Large intestine (tissue), 3 donors: Measurements from ENCODE around the gene DMBT1. TPM values are rescaled to one million over a fixed set of nuclear protein-coding genes. Genes with fewer than 3 reads are reported as not detected.

Experiments
- DNase-seq, 2 donors: peaks; one replicate each; pipeline versions ENCODE4 v3.0.0 to v3.0.0-alpha.2; 2013
- H3K27ac ChIP-seq: one replicate; pipeline ENCODE4 v1.5.1; 2013; ENCODE audit warnings: low read length
- H3K27me3 ChIP-seq: 2 replicates; pipeline ENCODE4 v1.6.1; 2013; ENCODE audit warnings: low read length; ENCODE audit not compliant: control insufficient read depth, insufficient read depth
- H3K36me3 ChIP-seq: 2 replicates; pipeline ENCODE4 v1.6.1; 2013; ENCODE audit warnings: low read length; ENCODE audit not compliant: control insufficient read depth, insufficient read depth
- H3K4me1 ChIP-seq: one replicate; pipeline ENCODE4 v1.6.1; 2013; ENCODE audit warnings: low read length; ENCODE audit not compliant: control insufficient read depth, insufficient read depth
- H3K4me3 ChIP-seq: one replicate; pipeline ENCODE4 v1.5.1; 2013; ENCODE audit warnings: low read length
- H3K9me3 ChIP-seq: one replicate; pipeline ENCODE4 v1.6.1; 2013; ENCODE audit warnings: mild to moderate bottlenecking, low read depth, low read length, moderate library complexity; ENCODE audit not compliant: control insufficient read depth
- WGBS: methylation state at CpG from one replicate; pipeline ENCODE4 v1.1.5; 2013; ENCODE audit warnings: low lambda C conversion rate; ENCODE audit not compliant: insufficient coverage; 5-methylcytosine and 5-hydroxymethylcytosine counted together
- polyA plus RNA-seq: library from polyadenylated mRNA; unstranded; fragments of 120-200 nt; gene quantifications from one replicate; pipeline ENCODE4 v1.2.1, GENCODE V29; 2013

Gene DMBT1
- polyA plus RNA-seq, 1 donor, result 198 TPM

DNA sequence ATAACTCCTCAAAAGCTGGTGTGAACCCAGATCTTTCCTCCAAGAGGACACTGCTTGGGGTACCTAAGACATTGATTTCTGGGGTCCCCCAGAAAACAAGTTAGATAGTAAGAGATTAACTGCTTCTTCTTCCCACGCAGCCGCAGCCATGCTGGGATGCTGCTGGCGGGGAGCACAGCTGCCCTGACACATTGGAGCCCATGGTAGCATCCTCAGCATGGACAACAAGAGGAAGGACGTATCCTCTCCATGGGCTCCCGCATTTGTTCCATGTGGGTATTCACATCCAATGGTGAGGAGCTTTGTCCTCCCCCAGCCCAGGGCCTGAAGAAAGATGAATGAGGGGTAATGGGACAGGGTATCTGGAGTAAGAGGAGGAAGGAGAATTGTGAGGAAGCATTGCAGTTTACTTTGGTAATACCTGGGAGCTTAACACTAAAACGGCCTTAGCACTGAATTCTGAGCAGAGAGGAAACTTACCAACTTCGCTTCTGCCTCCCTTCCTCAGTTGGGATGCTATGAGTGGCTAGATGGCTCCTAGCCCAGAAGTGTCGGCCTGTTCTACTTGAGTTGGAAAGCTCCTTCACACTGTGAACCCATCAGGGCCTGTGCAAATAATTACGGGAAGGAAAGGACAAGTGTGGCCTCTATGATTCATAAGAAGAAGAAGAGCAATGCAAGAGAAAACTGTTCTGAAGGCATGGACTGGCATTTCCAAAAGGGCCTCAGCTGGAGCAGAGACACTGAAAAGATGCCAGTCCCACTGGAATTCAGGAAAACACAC lies 95.2 kb downstream of the DMBT1 start:
- Histone ChIP-seq H3K9me3 (no peaks in the 10 kb centered on the region), H3K27me3 (peaks cover 7% of the 10 kb centered on the region), H3K4me3 (no peak overlapping the region), H3K4me1 (no peaks in the 10 kb centered on the region), H3K36me3 (no peaks in the 10 kb centered on the region), H3K27ac (no peak overlapping the region)
- no CpG with 5 or more reads among the region's 9 CpGs for WGBS
- no peak for DNase-seq

GRCh38 chr10:122656308-122656705 lies 95.8 kb downstream of the DMBT1 start:
- Histone ChIP-seq H3K27ac (no peak overlapping the region), H3K27me3 (peaks cover 7% of the 10 kb centered on the region), H3K4me1 (no peaks in the 10 kb centered on the region), H3K36me3 (no peaks in the 10 kb centered on the region), H3K4me3 (no peak overlapping the region), H3K9me3 (no peaks in the 10 kb centered on the region)
- no peak for DNase-seq
- no CpG with 5 or more reads among the region's 2 CpGs for WGBS

DNA sequence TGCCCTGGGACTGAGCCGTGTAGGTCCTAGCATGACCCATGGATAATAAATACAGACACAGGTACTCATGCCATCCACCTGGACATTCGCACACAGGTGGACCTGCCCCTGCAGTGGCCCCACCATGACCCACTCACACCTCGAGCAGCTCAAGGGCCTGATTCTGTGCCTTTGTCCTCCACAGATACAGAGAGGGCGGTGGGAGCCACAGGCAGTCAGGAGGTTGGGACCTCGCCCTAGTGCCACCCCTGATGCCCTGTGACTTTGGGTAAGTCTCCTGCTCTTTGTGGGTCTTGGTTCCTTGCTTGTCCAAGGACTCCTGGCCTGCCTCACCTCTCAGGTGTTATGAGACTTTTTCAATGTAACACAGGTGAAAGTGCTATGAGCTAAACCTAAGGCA lies 96.2 kb downstream of the DMBT1 start:
- Histone ChIP-seq H3K27ac (no peak overlapping the region), H3K4me1 (no peaks in the 10 kb centered on the region), H3K4me3 (no peak overlapping the region), H3K27me3 (peaks cover 7% of the 10 kb centered on the region), H3K9me3 (no peaks in the 10 kb centered on the region), H3K36me3 (no peaks in the 10 kb centered on the region)
- DNase-seq, result no peak
- no CpG with 5 or more reads among the region's 5 CpGs for WGBS

GRCh38 chr10:122657255-122657654 lies 96.7 kb downstream of the DMBT1 start:
- WGBS, result no CpG with 5 or more reads among the region's 4 CpGs
- H3K27ac ChIP-seq, result no peak overlapping the region

DNA sequence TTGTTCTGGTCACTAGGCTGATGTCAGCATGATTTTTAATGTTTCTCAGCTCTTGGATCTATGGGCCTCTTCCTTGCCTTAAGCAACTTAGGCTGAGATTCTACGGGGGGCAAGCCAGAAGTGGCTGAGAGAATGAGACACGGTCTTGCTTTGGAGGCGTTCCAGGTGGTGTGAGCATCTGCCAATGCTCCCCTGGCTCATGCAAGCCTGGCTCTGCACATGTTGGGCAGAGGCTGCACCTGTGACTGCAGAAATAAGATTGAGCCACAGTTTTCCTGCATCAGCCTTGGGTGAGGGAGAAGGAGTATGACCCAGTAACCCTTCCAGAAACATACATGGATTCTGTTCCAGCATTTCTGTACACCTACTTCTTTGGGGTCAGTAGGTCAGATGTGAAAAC lies 97.2 kb downstream of the DMBT1 start:
- H3K4me3 ChIP-seq, result no peak overlapping the region
- H3K9me3 ChIP-seq, result no peaks in the 10 kb centered on the region
- H3K27me3 ChIP-seq, result peaks cover 8% of the 10 kb centered on the region
- H3K36me3 ChIP-seq, result no peaks in the 10 kb centered on the region
- no CpG with 5 or more reads among the region's 3 CpGs for WGBS
- H3K27ac ChIP-seq, result no peak overlapping the region
- no peak for DNase-seq
- no peaks in the 10 kb centered on the region for H3K4me1 ChIP-seq

More at GRCh38 chr10:122657255-122657654, 96.7 kb downstream of the DMBT1 start:
- Histone ChIP-seq H3K9me3 (no peaks in the 10 kb centered on the region), H3K27me3 (peaks cover 9% of the 10 kb centered on the region), H3K36me3 (no peaks in the 10 kb centered on the region), H3K4me3 (no peak overlapping the region), H3K4me1 (no peaks in the 10 kb centered on the region)
- DNase-seq, result no peak

GRCh38 chr10:122658356-122659049 lies 97.9 kb downstream of the DMBT1 start:
- Histone ChIP-seq H3K27me3 (peaks cover 7% of the 10 kb centered on the region), H3K4me1 (no peaks in the 10 kb centered on the region), H3K9me3 (no peaks in the 10 kb centered on the region), H3K4me3 (no peak overlapping the region), H3K27ac (no peak overlapping the region), H3K36me3 (no peaks in the 10 kb centered on the region)
- no CpG with 5 or more reads among the region's 8 CpGs for WGBS
- DNase-seq, result no peak

GRCh38 chr10:122659126-122659525 lies 98.6 kb downstream of the DMBT1 start:
- DNase-seq, result no peak
- no peaks in the 10 kb centered on the region for H3K4me1 ChIP-seq
- no peak overlapping the region for H3K27ac ChIP-seq
- no peaks in the 10 kb centered on the region for H3K9me3 ChIP-seq
- H3K4me3 ChIP-seq, result no peak overlapping the region
- WGBS, result 94% methylated on average over 2 of the region's 6 CpGs
- peaks cover 7% of the 10 kb centered on the region for H3K27me3 ChIP-seq
- no peaks in the 10 kb centered on the region for H3K36me3 ChIP-seq

DNA sequence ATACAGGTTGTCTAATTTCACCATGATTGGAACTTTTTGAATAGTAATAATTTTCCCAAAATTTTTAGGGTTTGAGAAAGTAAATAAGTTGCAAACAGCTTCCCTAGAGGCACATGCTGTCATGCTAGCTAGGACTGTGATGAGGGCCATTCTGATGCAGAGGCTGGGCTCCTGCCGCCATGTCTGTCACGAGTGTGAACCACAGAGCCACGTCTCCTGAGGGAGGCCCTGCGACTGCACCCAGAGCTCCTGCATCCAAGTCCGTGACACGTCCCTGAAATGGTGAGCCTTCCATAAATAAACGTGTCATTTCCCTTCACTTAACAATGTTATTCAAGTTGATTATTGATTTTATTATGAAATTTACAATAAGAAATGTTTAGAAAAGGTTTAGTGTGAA lies 99.1 kb downstream of the DMBT1 start:
- Histone ChIP-seq H3K4me3 (no peak overlapping the region), H3K27me3 (peaks cover 7% of the 10 kb centered on the region), H3K36me3 (no peaks in the 10 kb centered on the region), H3K9me3 (no peaks in the 10 kb centered on the region), H3K27ac (no peak overlapping the region), H3K4me1 (no peaks in the 10 kb centered on the region)
- no peak for DNase-seq
- WGBS, result 79% methylated on average over 3 of the region's 7 CpGs

DNA sequence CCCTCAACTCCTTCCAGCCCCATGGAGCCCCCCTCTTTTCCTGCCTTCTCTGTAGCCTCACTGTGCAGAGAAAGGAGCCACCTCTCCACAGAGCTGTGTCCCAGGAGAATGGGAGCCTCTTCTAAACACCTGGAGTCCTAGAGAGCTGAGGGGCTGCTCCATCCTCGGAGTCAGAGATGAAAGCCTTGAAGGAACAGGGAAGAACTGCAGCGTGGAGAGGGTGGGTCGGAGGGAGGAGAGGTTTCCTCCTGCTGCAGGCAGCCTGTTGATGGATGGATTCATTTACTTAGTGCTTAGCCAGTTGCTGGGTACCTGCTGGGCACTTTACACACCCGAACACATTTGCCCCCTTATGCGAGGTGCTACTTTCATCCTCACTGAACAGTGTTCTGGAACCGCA lies 100.1 kb downstream of the DMBT1 start:
- no peak for DNase-seq
- Histone ChIP-seq H3K4me3 (no peak overlapping the region), H3K27ac (no peak overlapping the region), H3K4me1 (no peaks in the 10 kb centered on the region), H3K9me3 (no peaks in the 10 kb centered on the region), H3K27me3 (peaks cover 6% of the 10 kb centered on the region), H3K36me3 (no peaks in the 10 kb centered on the region)
- WGBS, result no CpG with 5 or more reads among the region's 6 CpGs

DNA sequence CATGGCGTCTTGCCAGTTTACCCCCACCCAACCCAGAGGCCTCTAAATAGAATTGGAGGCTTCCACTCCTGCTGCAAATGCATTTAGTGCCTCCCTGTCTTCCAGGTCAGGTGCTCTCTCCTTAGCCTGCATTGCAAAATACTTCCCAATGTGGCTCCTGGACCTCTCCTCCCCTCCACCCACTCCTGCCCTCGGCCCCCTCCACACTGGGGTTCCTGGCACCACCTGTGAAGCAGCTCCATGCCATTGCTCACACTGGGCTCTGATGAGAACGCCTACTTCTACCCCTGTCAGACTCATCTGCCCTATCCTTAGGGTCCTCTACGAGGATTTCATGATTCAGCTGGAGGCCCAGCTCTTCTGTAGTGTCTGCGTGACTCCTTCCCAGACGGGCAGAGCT lies 101.7 kb downstream of the DMBT1 start:
- no peak overlapping the region for H3K4me3 ChIP-seq
- WGBS, result no CpG with 5 or more reads among the region's 6 CpGs
- DNase-seq, result no peak
- no peaks in the 10 kb centered on the region for H3K4me1 ChIP-seq
- H3K27ac ChIP-seq, result no peak overlapping the region
- peaks cover 10% of the 10 kb centered on the region for H3K27me3 ChIP-seq
- H3K36me3 ChIP-seq, result no peaks in the 10 kb centered on the region
- H3K9me3 ChIP-seq, result no peaks in the 10 kb centered on the region
